SJSA1 (cell line): Measurements from ENCODE around the gene CACNA2D1. TPM values are rescaled to one million over a fixed set of nuclear protein-coding genes. Genes with fewer than 3 reads are reported as not detected.

Experiments
- DNase-seq, 2 experiments: peaks; one replicate each; pipeline ENCODE4 v3.0.0-alpha.2; 2015 to 2020; ENCODE audit warnings: low spot score in 2 of 2, low read depth in 1 of 2
- H3K27ac ChIP-seq: fragments of 250-450 bp; sonication (Bioruptor Pico); 2 replicates; pipeline ENCODE4 v1.5.1; 2020; ENCODE audit warnings: mild to moderate bottlenecking, moderate library complexity
- H3K27me3 ChIP-seq: fragments of 250-450 bp; sonication (Bioruptor Pico); replicated peaks from 2 replicates; pipeline ENCODE4 v1.5.1; 2020; ENCODE audit warnings: mild to moderate bottlenecking, moderate library complexity
- H3K36me3 ChIP-seq: fragments of 250-450 bp; sonication (Bioruptor Pico); 2 replicates; pipeline ENCODE4 v1.5.1; 2020; ENCODE audit warnings: mild to moderate bottlenecking
- H3K4me1 ChIP-seq: fragments of 250-450 bp; sonication (Bioruptor Pico); replicated peaks from 2 replicates; pipeline ENCODE4 v1.6.1; 2021; ENCODE audit warnings: mild to moderate bottlenecking
- H3K4me3 ChIP-seq: fragments of 250-450 bp; sonication (Bioruptor Pico); 2 replicates; pipeline ENCODE4 v1.5.1; 2020; ENCODE audit warnings: mild to moderate bottlenecking
- H3K9me3 ChIP-seq: fragments of 250-450 bp; sonication (Bioruptor Pico); replicated peaks from 2 replicates; pipeline ENCODE4 v1.5.1; 2020; ENCODE audit warnings: mild to moderate bottlenecking
- total RNA-seq: library from RNA; depleted of rRNA; stranded (reverse); fragments of >200 nt; shearing (Covaris generic); gene quantifications from 2 replicates; pipeline ENCODE4 v1.2.3, GENCODE V29; 2014

Gene CACNA2D1
- total RNA-seq, 1 experiment from 2014 or later, result 31.6 TPM

DNA sequence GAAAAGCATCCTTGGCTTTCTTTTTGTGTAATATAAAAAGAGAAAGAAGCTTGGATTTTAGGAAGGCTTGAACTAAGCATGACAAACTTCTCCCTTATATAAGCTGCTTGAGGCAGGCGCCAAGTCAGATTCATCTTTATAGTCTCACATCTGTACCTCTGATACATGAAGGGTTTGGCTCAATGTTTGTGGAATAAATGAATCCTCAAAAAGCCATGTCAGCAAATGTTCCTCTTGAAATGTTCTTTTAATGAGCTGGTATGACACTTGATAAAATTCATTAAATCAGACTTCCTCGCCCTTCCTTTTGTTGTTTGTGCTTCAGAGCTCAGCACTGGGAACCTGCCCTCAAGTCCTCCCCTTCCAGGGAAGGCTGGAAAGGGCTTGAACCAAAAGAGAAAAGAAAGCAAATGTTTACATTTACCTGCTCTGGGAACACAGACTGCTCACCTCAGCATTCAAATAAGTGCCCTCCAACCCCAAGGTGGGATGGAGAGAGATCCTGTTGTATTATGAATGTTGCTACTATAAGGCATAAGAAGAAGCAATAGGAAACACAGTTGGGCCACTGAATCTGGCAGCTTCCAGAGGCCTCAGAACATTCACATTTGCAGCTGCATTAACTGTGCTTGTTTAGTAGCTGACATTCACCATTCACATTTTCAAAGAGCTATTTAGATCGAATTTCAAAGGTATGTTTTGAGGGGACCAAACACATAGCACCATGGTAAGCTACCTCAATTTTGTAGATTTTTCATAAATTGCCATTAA is 212.6 kb downstream of the CACNA2D1 start:
- no peaks in the 10 kb centered on the region for H3K36me3 ChIP-seq
- no peaks in the 10 kb centered on the region for H3K27me3 ChIP-seq
- no peak overlapping the region for H3K27ac ChIP-seq
- no peaks in the 10 kb centered on the region for H3K4me1 ChIP-seq
- H3K9me3 ChIP-seq, result no peaks in the 10 kb centered on the region
- H3K4me3 ChIP-seq, result no peak overlapping the region
- no peak for DNase-seq

DNA sequence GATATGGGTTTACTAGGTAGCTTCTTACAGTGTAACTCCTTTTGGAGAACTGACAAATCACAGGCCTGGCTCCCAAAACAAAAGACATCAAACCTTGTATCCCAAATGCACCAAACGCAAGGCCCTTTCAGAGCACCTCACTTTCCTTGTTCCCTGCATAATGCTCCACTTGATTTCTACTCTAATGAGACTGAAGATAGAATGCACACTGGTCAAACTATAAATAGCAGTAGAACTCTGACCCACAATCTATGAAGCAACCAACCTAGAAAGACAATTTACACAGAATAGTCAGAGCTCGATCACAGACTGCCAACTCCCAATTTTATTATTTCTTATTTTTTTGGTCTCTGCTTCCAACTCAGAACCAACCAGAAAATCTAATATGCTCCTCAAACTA is 214.4 kb downstream of the CACNA2D1 start:
- Histone ChIP-seq H3K4me1 (no peaks in the 10 kb centered on the region), H3K9me3 (no peaks in the 10 kb centered on the region), H3K36me3 (no peaks in the 10 kb centered on the region), H3K27ac (no peak overlapping the region), H3K27me3 (no peaks in the 10 kb centered on the region), H3K4me3 (no peak overlapping the region)
- no peak for DNase-seq

DNA sequence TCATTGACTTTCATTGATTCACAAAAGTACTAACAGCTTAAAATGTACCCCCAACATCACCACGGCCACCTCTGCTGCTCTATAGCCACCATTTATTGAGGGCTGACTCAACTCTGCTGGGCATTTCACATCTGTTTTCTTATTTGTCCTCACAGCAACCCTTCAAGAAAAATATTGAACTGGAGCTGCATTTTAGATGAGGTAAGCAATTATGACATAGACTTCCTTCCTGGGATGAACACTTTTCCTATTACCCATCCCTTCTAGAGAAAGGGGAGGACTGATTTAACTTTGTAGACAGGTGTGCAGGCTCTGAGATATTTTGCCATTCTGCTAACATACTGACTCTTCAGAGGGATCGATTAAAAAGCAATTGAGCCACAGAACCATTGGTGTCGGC is 217.4 kb downstream of the CACNA2D1 start:
- H3K4me3 ChIP-seq, result no peak overlapping the region
- H3K27ac ChIP-seq, result no peak overlapping the region
- no peaks in the 10 kb centered on the region for H3K9me3 ChIP-seq
- H3K36me3 ChIP-seq, result no peaks in the 10 kb centered on the region
- no peaks in the 10 kb centered on the region for H3K27me3 ChIP-seq
- H3K4me1 ChIP-seq, result no peaks in the 10 kb centered on the region
- DNase-seq, result no peak

DNA sequence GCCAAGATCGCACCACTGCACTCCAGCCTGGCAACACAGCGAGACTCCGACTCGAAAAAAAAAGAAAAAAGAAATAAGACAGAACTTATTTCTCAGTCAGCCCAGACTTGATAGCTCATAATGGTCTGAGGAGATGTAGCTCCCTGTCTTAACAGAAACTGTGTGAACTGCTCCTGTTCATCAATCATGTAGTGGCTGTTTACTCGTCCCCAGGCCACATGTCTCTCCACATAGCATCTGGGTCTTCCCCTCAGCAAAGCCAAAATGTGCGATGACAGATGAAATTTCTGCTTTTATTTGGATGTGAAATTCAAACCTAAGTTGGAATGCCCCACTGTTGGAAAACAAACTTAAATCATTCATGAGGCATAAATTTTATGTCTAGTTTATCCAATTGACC is 219.0 kb downstream of the CACNA2D1 start:
- no peak overlapping the region for H3K27ac ChIP-seq
- H3K4me3 ChIP-seq, result no peak overlapping the region
- no peaks in the 10 kb centered on the region for H3K4me1 ChIP-seq
- H3K9me3 ChIP-seq, result no peaks in the 10 kb centered on the region
- no peaks in the 10 kb centered on the region for H3K36me3 ChIP-seq
- no peak for DNase-seq
- no peaks in the 10 kb centered on the region for H3K27me3 ChIP-seq

DNA sequence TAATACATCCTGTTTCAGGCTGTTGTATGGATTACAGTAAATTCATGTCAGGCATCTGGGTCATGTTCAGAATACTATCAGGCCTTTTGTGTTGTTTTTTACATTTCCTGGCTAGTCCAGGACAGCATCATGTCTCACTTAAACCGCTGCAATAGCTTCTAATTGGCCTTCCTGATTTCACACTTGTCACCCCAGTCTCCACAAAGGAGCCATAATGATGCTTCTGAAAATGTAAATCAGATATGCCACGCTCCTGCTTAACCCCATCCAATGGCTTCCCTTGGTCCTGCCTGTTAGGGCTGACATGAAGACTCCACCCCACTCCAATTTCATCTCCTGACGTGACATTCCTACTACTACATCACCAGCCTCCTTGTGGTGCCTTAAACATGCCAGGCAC is 220.0 kb downstream of the CACNA2D1 start:
- Histone ChIP-seq H3K27ac (no peak overlapping the region), H3K4me3 (no peak overlapping the region), H3K4me1 (no peaks in the 10 kb centered on the region), H3K36me3 (no peaks in the 10 kb centered on the region), H3K27me3 (no peaks in the 10 kb centered on the region), H3K9me3 (no peaks in the 10 kb centered on the region)
- DNase-seq, result no peak

DNA sequence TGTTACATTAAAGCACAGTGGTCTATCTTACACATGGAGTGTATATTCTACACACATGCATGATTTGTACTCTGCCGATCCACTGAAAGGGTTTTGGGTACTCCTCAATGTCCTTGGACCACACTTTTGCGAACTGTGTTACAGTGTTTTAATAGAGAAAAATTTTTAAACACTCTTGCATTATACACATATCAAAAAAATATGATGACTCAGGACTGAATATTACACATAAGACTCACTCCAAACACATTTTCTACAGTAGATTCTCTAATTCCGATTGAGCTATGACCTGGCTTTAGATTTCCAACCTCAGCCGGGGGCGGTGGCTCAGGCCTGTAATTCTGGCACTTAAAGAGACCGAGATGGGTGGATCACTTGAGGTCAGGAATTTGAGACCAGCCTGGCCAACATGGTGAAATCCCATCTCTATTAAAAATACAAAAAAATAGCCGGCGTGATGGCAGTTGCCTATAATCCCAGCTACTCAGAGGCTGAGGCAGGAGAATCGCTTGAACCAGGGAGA is 222.4 kb downstream of the CACNA2D1 start:
- Histone ChIP-seq H3K9me3 (no peaks in the 10 kb centered on the region), H3K27me3 (no peaks in the 10 kb centered on the region), H3K4me3 (no peak overlapping the region), H3K4me1 (no peaks in the 10 kb centered on the region), H3K36me3 (no peaks in the 10 kb centered on the region), H3K27ac (no peak overlapping the region)
- no peak for DNase-seq

GRCh38 chr7:82212466-82212865 is 231.1 kb downstream of the CACNA2D1 start:
- Histone ChIP-seq H3K36me3 (no peaks in the 10 kb centered on the region), H3K27me3 (no peaks in the 10 kb centered on the region), H3K9me3 (no peaks in the 10 kb centered on the region; the same call in 1 of the 2 replicates), H3K27ac (no peak overlapping the region), H3K4me3 (no peak overlapping the region), H3K4me1 (no peaks in the 10 kb centered on the region)
- no peak for DNase-seq

DNA sequence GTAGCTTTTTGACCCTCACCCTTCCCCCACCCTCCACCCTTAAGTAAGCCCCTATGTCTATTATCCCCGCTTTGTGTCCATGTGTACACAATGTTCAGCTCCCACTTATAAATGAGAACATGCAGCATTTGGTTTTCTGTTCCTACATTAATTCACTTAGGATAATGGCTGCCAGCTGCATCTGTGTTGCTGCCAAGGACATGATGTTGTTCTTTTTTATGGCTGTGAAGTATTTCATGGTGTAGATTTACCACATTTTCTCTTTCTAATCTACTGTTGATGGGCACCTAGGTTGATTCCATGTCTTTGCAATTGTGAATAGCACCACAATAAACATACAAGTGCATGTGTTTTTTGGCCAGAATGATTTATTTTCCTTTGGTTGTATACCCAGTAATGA is 232.2 kb downstream of the CACNA2D1 start:
- DNase-seq, result no peak
- H3K9me3 ChIP-seq, result no peaks in the 10 kb centered on the region; the same call in 1 of the 2 replicates
- H3K36me3 ChIP-seq, result no peaks in the 10 kb centered on the region
- 0 out of 2 replicates have a peak, but pooled peaks cover 1% of the 10 kb centered on the region for H3K27me3 ChIP-seq
- no peak overlapping the region for H3K27ac ChIP-seq
- no peaks in the 10 kb centered on the region for H3K4me1 ChIP-seq
- H3K4me3 ChIP-seq, result no peak overlapping the region

DNA sequence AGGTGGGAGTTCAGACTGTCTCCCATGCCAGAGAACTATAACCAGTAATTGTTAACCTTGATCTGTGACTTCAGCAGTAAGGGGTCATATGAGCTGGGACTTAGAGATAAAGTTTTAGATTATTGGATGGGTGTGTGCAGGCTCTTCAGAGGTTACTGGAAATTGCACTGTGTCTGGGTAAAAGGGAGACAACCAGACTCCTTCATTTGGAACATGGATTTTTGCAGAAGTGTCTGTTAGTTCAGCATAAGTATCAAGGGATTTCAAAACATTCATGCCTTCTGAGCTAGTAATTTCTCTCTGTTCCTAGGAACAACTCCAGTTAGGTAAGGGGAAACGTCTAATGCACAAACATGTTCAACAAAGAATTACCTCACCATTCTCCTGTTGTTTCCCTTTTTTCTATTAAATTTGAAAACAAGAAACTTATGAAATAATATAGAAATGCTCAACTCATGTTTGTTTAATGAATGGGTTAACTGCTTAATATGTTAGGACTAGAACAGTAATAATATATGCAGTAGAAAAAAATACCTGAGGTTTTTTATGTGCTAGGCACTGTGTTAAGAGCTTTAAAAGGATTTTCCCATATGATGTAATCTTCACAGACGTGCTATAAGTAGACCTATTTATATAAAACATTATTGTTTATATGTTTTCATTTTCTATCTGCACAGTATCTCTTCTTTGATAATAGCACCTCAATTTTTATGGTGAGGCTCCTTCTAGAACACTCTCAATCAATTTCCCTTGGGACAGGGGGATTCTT is 233.0 kb downstream of the CACNA2D1 start:
- no peaks in the 10 kb centered on the region; the same call in 1 of the 2 replicates for H3K9me3 ChIP-seq
- no peak overlapping the region for H3K27ac ChIP-seq
- H3K27me3 ChIP-seq, result 0 out of 2 replicates have a peak, but pooled peaks cover 2% of the 10 kb centered on the region
- no peak for DNase-seq
- no peak overlapping the region for H3K4me3 ChIP-seq
- H3K4me1 ChIP-seq, result no peaks in the 10 kb centered on the region
- no peaks in the 10 kb centered on the region for H3K36me3 ChIP-seq

- no peaks in the 10 kb centered on the region for H3K9me3 ChIP-seq
- H3K4me3 ChIP-seq, result no peak overlapping the region
These were observed 234.3 kb downstream of the CACNA2D1 start for GRCh38 chr7:82209179-82209747.

GRCh38 chr7:82204694-82205093 is 238.9 kb downstream of the CACNA2D1 start:
- no peak for DNase-seq
- H3K4me3 ChIP-seq, result no peak overlapping the region
- no peaks in the 10 kb centered on the region for H3K9me3 ChIP-seq
- H3K36me3 ChIP-seq, result no peaks in the 10 kb centered on the region
- H3K27me3 ChIP-seq, result 0 out of 2 replicates have a peak, but pooled peaks cover 2% of the 10 kb centered on the region
- H3K4me1 ChIP-seq, result peaks cover 4% of the 10 kb centered on the region; the same call in 1 of the 2 replicates
- no peak overlapping the region for H3K27ac ChIP-seq

More at GRCh38 chr7:82209179-82209747, 234.3 kb downstream of the CACNA2D1 start:
- peaks cover 4% of the 10 kb centered on the region; the same call in 1 of the 2 replicates for H3K4me1 ChIP-seq
- H3K36me3 ChIP-seq, result no peaks in the 10 kb centered on the region
- DNase-seq, result no peak
- H3K27ac ChIP-seq, result no peak overlapping the region
- 0 out of 2 replicates have a peak, but pooled peaks cover 2% of the 10 kb centered on the region for H3K27me3 ChIP-seq

DNA sequence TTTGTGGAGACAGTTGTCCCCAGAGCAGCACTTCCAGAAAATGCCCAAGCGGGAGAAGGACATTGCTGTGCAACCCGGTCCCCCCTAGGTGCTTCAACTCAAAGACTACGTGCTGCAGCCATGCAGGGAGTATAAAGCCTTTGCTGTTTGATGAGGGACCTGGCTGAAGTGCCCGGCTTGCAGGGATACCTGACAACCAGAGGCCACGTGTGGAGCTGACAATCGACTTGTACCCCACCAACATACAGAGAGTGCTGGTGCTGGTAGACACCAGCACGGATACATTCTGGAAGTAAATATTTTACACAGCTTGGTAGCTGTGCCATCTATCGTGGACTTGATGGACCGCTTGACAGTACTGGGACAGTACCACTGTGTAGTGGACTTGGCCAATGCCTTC is 240.6 kb downstream of the CACNA2D1 start:
- H3K27ac ChIP-seq, result no peak overlapping the region
- H3K27me3 ChIP-seq, result 0 out of 2 replicates have a peak, but pooled peaks cover 2% of the 10 kb centered on the region
- no peak overlapping the region for H3K4me3 ChIP-seq
- no peaks in the 10 kb centered on the region for H3K9me3 ChIP-seq
- no peaks in the 10 kb centered on the region for H3K36me3 ChIP-seq
- no peak for DNase-seq
- peaks cover 4% of the 10 kb centered on the region; the same call in 1 of the 2 replicates for H3K4me1 ChIP-seq

DNA sequence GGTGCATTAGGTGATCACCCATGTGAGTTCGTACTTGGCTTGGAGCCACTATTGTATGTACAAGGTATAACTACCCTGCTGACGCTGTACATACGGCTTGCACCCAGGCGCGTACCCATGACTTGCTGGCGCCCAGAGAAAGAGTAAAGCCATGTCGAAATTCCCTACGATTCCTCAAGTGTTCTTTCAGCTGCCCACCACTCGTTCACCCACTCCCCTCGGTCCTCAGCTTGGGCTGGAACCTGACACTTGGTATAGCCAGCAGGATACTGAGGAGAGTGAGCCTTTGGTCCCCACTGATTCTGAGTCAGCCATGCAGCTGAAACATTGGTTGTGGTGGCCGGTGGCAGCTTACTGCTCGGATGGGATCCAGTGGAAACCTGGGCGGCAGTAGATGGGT is 241.5 kb downstream of the CACNA2D1 start:
- no peaks in the 10 kb centered on the region for H3K36me3 ChIP-seq
- no peak overlapping the region for H3K4me3 ChIP-seq
- H3K27me3 ChIP-seq, result 0 out of 2 replicates have a peak, but pooled peaks cover 2% of the 10 kb centered on the region
- no peak overlapping the region for H3K27ac ChIP-seq
- peaks cover 4% of the 10 kb centered on the region; the same call in 1 of the 2 replicates for H3K4me1 ChIP-seq
- H3K9me3 ChIP-seq, result no peaks in the 10 kb centered on the region
- no peak for DNase-seq
